Right ventricle myocardium inferior (tissue), 1 donor: ENCODE measurements around the gene NUP210. TPM values are rescaled to one million over a fixed set of nuclear protein-coding genes. Genes with fewer than 3 reads are reported as not detected.
A peak's percentile ranks its signal among the peaks of the same experiment; 100 is the strongest.

ENCODE experiments used
- ATAC-seq: fragments of 200-7000 bp; cut with Tn5 transposase; one replicate; pipeline ENCODE4 v1.9.1; 2020; ENCODE audit warnings: mild to moderate bottlenecking, moderate library complexity
- DNase-seq: peaks from one replicate; pipeline ENCODE4 v3.0.0; 2021; ENCODE audit errors: missing footprints
- intact Hi-C: fragments of 100-400 bp; cut with DNase I; formaldehyde crosslinking; loops from one replicate; pipeline ENCODE4 v1.11.0; 2022
- total RNA-seq: library from RNA; stranded (reverse); fragmentation: NEBNext Ultra II Directional; extraction: Animal tissue kit (Norgen Biotek cat#: 25700); gene quantifications from one replicate; pipeline ENCODE4 v1.2.1, GENCODE V29; 2021
- donor health status: DM: no; HTN: yes; CAD: no; lungs with severe emphysema.

The NUP210 gene
- total RNA-seq, 1 donor from 2014 or later, result 3.5 TPM

DNA sequence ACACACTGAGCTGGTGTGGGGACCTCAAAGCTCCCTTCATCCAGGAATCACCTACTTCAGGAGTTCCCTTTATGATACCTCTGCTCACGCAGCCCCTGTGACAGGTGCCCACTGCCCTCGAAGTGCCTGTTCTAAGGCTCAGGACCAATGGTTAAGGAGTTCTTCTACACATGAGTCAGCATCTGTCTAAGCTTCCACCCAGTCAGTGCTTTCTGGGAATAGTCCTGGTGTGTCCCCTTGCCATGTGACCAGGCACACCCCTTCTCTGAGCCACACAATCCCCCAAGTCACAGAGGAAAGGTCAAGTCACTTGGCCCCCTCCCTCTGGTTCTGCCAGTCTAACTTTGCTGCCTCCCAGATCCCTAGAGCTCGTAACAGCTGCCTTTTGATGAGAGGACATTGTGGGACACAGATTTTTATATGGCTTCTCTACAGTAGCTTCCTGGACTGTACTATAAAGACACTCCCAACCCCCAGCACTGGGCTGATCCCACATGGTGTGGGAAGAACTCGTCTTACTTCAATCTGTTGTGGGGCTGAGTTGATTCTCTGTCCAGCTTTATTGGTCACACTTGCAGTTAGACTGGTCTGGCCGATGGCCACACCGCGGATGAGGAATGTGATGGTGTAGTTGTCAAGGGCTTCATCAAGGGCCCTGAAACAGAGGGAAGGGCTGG, 78.8 kb downstream of the NUP210 start:
- ATAC-seq, result no peak
- intact Hi-C loops, result loop anchor here (10.0 kb wide), 1 partner anchor 113 kb away; no protein-coding TSS in a partner anchor
- no peak for DNase-seq

DNA sequence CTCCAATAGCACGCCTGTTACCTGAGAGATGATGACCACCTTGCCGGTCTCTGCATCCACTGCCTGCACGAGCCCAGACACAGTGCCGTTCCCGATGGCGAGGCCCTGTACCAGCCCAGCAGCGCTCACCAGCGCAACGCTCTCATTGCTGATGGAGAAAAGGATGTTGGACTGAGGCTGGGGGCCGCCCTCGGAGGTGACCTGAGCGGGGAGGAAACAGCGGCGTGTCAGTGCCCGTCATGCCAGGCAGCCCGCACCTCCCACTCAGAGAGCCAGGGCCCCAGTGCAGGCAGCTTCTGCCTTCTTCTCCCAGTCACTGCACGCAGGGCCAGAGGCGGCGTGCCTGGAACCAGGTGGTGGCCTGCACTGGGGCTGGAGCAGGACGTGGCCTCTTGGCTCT, 80.3 kb downstream of the NUP210 start:
- ATAC-seq (no peak), DNase-seq (no peak)
- intact Hi-C loops, result loop anchor here (10.0 kb wide), 1 partner anchor 115 kb away; no protein-coding TSS in a partner anchor

DNA sequence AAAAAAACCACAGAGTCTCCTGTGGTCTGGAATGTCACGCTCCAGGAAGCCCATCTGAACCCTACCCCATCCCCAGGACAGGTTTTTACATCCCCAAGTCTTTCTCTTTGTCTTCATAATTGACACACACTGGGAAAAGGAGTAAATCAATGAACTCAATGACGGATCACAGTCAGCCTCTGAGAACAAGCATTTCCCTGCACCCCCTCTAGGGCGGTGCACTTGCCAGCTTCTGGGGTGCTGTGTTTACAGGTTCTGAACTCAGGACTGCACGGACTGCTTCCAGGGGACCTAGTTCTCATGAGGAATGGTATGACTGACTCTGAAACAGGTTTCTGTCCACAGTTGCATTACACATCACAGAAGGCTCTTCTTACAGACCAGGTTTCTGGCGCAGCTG, 81.1 kb downstream of the NUP210 start:
- ATAC-seq (no peak), DNase-seq (no peak)
- intact Hi-C loops, result no loop called here

DNA sequence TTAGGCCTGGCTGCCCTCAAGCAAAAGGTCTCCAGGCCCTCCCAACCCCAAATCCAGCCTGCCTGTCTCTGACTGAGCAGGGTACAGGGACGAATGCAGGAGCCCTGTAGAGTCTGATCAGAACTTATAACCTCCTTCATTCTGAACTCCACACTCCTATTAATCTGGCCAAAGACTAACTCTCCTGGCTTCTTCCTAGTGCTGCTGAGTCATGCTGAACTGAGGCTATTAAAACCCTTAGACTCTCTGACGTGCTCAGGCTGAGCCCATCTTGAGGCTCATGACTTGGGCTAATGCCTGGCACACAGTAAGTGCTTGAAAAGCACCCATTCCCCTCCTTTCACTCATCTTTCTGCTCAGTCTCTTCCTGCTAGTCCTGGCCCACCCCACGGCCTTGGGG, 81.9 kb downstream of the NUP210 start:
- intact Hi-C loops, result no loop called here
- ATAC-seq, result no peak

DNA sequence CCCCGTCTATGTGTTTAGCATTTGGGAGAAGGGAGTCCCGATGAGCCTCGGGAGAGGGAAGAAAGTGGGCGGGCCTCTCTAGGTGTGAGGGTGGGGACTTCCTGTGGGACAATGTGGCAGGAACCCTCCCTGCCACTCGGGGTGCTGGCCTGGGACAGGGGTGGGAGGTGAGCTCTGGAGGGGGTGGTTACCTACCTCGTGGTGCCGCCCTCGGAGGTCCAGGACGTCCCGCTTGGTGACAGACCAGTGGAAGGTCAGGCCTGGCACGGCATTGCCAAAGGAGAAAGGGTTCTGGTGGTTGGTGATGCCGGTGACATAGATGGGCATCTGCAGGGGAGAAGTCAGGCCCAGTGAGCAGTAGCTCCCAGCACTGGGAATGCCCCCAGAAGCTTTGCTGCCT, 83.5 kb downstream of the NUP210 start:
- ATAC-seq (no peak), DNase-seq (peak; percentile 16)
- intact Hi-C loops, result no loop called here

More for the DNA sequence above, 81.9 kb downstream of the NUP210 start:
- DNase-seq, result no peak

DNA sequence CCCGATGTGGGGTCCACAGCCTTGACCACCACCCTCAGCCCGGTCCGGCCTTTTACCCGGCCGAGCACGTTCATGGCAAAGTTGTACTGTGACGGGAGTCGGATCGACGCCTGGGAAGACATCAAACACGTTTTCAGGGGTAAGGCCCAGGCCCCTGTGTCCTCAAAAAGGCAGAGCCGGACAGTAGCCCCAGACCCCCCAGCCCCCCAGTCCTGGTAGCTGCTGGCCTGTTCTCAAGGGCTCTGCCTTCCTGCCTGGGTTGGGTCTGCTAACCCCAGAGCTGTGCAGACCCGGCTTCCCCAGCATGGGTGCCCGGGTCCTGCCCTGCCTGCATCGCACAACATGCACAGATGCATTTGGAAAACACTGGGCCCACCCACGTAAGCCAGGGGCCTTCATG, 84.6 kb downstream of the NUP210 start:
- intact Hi-C loops, result no loop called here
- ATAC-seq, result no peak
- DNase-seq, result peak; percentile 63

DNA sequence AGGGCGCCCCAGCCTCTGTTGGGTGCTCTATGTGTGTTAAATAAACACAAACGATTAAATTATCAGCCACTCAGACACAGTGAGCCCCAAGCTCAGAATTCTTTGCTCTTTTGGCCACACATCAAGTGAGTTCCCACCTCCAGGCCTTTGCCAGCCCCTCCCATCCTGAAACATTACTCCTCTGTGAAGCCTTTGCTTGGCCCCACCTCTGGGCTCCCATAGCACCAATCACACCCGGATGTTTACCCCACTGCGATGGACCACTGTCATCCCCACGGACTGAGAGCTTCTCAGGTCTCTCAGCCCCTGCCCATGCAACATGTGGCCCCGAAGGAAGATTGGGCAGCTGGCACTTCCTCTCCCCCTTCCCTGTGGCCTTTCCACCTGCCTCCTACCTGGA, 85.1 kb downstream of the NUP210 start:
- intact Hi-C loops, result no loop called here
- ATAC-seq (no peak), DNase-seq (peak; percentile 54)

DNA sequence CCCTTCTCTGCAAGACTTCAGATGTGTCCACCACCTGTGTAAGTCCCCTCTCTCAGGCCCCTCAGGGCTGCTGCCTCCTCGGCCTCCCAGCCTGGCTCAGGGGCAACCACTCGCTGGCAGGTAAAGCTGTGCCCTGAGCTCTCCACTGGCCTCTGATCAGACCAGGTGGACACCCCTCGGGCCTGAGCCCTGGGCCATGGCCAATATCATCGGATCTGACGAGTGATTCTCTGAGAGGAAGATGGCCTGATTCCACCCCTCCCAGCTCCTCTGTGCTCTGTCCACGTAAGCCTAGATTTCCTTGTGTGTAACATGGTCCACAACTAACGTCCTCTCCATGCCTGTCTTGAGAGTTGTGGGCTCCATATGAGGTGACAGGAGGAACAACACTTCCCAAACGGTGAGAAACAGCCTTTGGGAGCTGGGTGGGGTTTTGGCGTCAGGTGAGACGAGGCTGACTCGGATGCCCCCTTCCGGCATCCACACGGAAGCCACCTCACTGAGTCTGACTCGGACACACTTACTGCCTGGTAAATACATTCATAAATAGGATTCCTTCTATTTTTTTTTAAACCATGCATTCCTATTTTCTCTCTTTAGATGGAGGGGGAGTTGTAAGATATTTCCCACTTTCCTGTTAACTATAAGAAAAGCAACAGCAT, 86.8 kb downstream of the NUP210 start:
- intact Hi-C loops, result no loop called here
- DNase-seq (peak; percentile 63), ATAC-seq (no peak)

DNA sequence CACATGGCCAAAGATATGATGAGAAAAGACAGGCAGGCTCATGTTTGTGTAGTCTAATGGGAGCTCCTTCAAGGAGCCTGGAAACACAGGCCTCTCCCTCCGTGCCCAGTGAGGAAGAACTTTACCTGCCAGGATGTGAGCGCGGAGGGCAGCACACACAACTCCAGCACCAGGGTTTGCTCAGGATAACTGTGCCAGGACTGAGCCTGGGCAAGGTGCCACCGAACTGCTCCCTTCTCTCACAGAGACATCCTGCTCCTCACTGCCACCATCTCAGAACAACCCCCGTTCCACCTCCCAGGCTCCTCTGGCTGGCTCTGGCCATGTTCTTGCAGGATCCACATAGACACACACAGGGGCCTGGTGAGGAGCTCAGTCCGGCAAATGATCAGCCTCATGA, 87.4 kb downstream of the NUP210 start:
- DNase-seq (peak; percentile 65), ATAC-seq (no peak)
- intact Hi-C loops, result no loop called here

DNA sequence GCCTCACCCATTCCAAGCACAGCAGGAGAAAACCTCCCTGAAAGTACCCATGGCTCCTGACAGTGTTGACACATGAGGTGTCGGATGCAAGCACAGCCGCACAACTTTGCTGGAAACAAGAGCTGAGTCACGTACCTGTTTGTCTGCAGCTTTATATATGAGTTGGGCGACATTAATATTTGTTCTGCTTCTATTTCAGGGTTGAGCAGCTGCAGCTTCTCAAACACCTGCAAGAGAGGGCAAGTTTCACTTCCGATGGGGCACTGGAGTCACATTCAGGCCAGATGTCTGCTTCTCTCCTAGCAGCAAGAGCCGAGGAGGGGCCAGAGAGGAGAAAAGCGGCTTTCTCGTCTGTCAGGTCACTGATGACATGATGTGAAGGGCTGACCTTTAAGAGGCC, 88.0 kb downstream of the NUP210 start:
- intact Hi-C loops, result no loop called here
- DNase-seq (peak; percentile 6), ATAC-seq (no peak)

DNA sequence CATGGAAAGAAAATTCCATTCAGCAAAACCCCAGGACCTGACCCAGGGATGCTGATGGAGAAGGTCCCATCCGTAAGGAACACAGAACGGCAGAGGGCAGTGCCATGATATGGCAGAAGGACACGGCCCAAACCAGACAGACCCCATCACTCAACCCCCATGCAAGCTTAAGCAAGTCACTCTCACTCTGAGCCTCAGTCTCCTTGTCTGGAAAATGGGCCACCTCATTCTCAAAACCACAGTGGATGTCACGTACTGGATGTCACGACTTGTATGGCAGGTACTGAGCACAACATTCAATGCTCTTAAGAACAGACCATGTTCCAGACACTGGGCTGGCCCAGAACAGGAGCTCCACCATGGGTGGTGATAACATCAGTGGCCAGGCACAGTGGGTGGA, 90.4 kb downstream of the NUP210 start:
- intact Hi-C loops, result no loop called here
- DNase-seq (no peak), ATAC-seq (no peak)

DNA sequence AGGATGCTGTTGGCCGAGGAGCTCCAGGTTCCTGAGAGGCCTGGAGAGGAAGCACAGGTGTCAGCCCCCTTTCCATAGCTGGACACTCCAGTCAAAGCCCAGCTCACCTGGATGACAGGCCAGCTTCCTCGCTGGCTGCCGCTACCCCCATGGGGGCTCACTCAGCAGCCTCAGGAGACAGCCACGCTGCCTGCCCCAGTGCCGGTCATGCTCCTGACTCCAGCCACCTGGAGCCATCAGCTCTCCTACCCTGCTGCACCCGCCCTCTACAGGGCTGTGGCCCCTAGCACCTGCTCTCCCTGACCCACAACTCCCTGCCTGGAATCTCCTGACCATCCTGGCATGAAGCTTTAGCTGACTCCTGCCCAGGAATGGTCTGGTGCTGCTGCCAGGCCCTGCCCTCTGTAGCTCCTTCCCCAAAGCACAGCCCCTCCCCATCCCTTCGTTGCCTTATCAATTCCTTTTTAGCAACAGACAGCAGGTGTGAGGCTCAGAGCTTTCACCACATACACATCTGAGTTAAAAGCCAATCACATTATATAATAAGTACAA, 94.2 kb downstream of the NUP210 start:
- ATAC-seq (no peak), DNase-seq (no peak)
- intact Hi-C loops, result no loop called here

DNA sequence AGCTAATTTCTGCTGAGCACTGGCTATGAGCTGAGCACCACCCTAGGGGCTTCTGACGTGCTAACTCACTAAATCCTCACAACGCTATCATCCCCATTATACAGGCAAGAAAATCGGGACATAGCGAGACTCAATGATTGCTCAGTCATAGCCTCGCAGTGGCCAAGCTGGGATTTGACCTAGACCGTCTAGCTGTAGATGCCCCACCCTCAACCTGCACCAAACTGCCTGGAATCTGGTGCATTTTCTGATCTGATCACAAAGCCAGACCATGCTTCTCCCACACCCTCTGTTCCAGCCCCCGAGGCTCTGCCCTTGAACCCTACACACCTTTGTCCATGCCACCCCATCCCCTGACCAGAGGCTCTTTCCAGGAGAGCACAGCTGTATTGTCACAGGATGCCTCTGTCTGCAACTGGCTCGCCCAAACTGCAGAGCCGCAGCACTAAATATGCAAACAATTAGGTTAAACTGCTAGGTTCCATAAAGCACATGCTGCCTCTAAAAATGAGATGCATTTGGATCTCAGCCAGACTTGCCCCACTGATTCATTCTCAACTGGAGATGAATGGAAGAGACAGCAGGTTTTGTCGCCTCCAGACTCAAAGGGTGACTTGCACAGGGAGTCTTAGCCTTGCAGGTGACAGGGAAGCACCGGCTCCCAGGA, 95.2 kb downstream of the NUP210 start:
- DNase-seq (no peak), ATAC-seq (no peak)
- intact Hi-C loops, result no loop called here

DNA sequence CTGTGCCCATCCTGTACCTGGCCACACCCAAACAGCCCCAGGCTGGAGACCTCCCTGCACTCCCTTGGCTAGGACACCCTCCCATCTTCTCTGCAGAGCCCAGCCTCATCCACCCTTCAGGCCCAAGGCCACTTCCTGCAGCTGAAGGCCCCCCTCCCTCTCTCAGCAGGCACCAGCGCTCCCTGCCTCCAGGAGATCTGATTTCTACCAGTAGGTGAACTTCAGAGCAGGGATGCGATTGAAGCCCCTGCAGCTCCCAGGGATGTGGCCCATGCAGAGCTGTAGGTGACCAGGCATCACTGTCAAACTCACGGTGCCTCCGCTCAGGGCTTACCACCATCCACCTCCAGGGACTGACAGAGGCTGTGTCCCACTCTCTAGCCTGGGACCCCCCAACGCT, 96.3 kb downstream of the NUP210 start:
- intact Hi-C loops, result no loop called here
- DNase-seq (no peak), ATAC-seq (no peak)

DNA sequence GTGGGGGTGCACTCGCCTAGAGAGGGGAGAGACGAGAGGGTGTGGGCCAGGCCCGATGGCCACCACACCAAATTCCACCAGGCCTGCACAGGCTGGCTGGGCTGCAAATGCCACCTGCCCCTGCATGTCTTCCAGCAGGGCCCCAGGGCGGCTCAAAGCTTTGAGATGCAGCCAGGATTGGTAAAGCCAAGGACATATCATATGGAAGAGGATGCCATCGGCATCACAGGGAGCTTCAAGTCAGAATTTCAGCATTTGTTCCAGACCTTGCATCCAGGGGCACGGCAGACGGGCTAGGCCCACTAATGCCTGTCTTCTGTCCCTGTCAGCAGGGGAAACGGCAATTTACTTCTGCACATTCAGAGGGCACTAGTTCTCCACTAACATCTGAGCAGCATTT, 97.8 kb downstream of the NUP210 start:
- intact Hi-C loops, result no loop called here
- ATAC-seq (no peak), DNase-seq (no peak)

DNA sequence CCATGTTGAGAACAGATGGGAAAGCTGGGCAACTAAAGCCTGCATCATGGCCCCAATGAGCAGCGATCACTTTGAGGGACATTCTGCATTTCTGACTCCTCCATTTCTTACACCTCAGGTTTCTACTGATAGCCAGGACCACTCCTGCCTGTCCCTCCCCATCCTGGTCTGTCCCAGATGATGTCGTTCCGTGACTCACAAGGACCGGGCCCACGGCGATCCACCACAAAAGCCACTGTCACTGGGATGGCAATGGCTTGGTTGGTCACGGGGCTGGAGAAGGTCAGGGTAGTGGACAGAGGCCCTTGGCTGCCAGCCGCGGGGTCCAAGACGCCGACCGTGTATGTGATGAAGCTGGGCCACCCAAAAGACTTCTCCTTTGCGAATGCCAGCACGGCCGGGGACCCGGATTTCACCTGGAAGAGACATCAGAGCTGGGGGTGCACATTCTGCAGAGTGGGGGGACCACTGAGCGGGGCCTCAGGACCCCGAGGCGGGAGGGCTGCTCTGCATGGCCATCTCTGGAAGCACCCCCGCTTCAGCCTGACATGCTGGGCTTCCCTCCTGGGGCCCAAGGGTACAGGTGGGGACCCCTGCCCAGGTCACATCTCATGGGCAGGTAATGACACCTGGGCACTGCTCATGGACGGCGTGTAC, 100.4 kb downstream of the NUP210 start:
- no peak for DNase-seq
- ATAC-seq, result no peak
- intact Hi-C loops, result no loop called here

DNA sequence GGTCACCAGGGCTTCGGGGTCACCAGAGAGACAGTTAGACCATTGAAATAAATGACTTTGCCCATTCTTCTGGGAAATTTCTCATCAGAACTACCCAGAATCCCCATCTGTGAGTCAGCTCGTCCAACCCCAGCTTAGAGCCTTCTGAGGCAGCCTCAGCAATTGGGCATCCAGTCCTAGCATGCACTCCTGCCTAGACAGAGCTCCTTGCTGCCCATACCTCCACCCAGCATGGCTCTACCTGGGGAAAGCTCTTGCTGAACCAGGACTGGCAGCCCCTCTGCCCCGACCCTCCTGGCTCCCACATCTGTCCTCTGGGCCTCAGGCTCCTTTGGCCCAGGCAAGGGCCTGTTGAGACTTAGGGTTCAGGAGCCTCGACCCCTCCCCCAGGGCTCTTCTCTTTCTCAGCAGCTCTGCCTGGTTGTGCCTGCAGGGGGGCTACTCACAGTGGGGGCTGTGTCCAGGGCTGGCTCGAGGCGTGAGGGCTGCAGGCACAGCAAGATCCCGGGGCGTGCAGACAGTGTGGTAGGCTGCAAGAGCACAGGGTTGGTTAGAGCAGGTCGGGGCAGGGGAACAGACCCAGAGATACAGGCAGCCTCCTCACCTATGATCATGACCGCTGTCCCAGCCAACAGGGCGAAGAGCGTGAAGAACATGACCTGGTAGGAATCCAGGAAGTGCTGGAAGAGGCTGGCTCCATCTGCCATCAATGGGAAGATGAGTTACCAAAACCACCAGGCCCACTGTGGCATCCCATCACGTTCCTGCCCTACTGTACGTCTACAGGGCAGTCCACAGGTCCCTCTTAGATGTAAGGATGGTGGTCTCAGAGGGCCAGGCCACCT, 101.3 kb downstream of the NUP210 start:
- intact Hi-C loops, result no loop called here
- no peak for ATAC-seq
- DNase-seq, result no peak

DNA sequence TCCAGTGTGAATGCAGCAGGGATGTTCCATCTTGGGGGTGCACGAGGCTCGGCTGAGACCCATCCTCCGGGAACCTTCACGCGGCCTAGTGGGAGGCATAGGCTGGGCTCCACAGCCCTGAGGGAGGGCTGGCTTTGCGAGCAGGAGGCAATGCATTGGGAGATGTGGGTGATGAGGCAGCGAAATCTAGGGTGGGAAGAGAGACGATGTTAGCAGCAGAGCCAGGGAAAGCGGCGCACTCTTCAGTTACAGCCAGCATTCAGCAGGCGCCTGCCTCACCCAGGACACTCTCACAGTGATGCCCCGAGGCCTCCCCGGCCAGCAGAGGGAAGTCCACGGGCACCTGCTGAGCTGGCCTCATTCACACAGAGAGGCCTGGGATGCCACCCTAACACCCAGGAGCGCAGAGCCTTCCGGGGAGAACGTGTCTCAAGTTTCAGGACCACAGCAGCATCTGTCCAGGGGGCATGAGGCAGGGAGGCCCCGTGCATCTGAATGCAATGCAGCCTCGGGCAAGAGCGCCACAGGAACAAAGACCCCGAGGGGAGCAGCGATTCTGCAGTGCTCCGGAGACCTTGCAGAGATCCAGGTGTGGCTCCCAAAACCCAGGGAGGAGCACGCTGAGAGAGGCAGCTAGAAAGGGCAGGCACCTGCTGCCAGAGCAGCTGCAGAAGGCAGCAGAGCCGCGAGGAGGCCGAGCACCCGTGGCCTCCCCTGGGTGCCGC, 102.4 kb downstream of the NUP210 start:
- DNase-seq, result no peak
- ATAC-seq, result no peak
- intact Hi-C loops, result no loop called here
